Neural progenitor cell (in vitro differentiated cells): Measurements from ENCODE around the gene PPP6R1. TPM values are rescaled to one million over a fixed set of nuclear protein-coding genes. Genes with fewer than 3 reads are reported as not detected.

ENCODE experiments used
- DNase-seq: peaks from one replicate; pipeline ENCODE4 v3.0.0-alpha.2; 2016; ENCODE audit warnings: low spot score
- H2AFZ ChIP-seq: fragments of 200-600 bp; sonication (generic); replicated peaks from 2 replicates; pipeline ENCODE4 v1.6.1; 2016; ENCODE audit warnings: antibody characterized with exemption
- H3F3A ChIP-seq: fragments of 200-600 bp; sonication (generic); 2 replicates; pipeline ENCODE4 v1.6.1; 2016; ENCODE audit warnings: antibody characterized with exemption, low read depth
- H3K27ac ChIP-seq: fragments of 200-600 bp; sonication (generic); 2 replicates; pipeline ENCODE4 v1.5.1; 2016; ENCODE audit warnings: mild to moderate bottlenecking
- H3K27me3 ChIP-seq: fragments of 200-600 bp; sonication (generic); 2 replicates; pipeline ENCODE4 v1.6.1; 2016; ENCODE audit warnings: mild to moderate bottlenecking, moderate library complexity
- H3K36me3 ChIP-seq: fragments of 200-600 bp; sonication (generic); 2 replicates; pipeline ENCODE4 v1.5.1; 2016
- H3K4me1 ChIP-seq: fragments of 200-600 bp; sonication (generic); 2 replicates; pipeline ENCODE4 v1.6.1; 2016; ENCODE audit warnings: mixed run types
- H3K4me2 ChIP-seq: fragments of 200-600 bp; sonication (generic); 2 replicates; pipeline ENCODE4 v1.6.1; 2016
- H3K4me3 ChIP-seq: fragments of 200-600 bp; sonication (generic); 2 replicates; pipeline ENCODE4 v1.5.1; 2016
- H3K79me2 ChIP-seq: fragments of 200-600 bp; sonication (generic); 2 replicates; pipeline ENCODE4 v1.6.1; 2016; ENCODE audit warnings: low read depth
- H3K9ac ChIP-seq: fragments of 200-600 bp; sonication (generic); 2 replicates; pipeline ENCODE4 v1.6.1; 2016
- H3K9me3 ChIP-seq: fragments of 200-600 bp; sonication (generic); 2 replicates; pipeline ENCODE4 v1.5.1; 2016; ENCODE audit warnings: low read depth
- H4K20me1 ChIP-seq: fragments of 200-600 bp; sonication (generic); 2 replicates; pipeline ENCODE4 v1.6.1; 2016; ENCODE audit warnings: low read depth
- H3K27ac Mint-ChIP-seq: 3 replicates; pipeline ENCODE4 v1.8.0; 2021; ENCODE audit warnings: mixed read lengths
- H3K27me3 Mint-ChIP-seq: 2 replicates; pipeline ENCODE4 v1.8.0; 2022; ENCODE audit warnings: low read depth, mild to moderate bottlenecking, inconsistent platforms, moderate library complexity, mixed read lengths; ENCODE audit not compliant: insufficient read depth
- H3K36me3 Mint-ChIP-seq: 3 replicates; pipeline ENCODE4 v1.8.0; 2021; ENCODE audit warnings: mixed read lengths
- H3K4me1 Mint-ChIP-seq: 3 replicates; pipeline ENCODE4 v1.8.0; 2021; ENCODE audit warnings: mixed read lengths
- H3K4me3 Mint-ChIP-seq: 3 replicates; pipeline ENCODE4 v1.8.0; 2021; ENCODE audit warnings: mild to moderate bottlenecking, moderate library complexity, mixed read lengths
- H3K9me3 Mint-ChIP-seq: 3 replicates; pipeline ENCODE4 v1.8.0; 2020; ENCODE audit warnings: mixed read lengths
- CTCF ChIP-seq: fragments of 200-600 bp; sonication (generic); IDR thresholded peaks from 2 replicates; pipeline ENCODE4 v1.5.1; 2017; ENCODE audit warnings: antibody characterized with exemption, mild to moderate bottlenecking
- EZH2 ChIP-seq: fragments of 200-600 bp; sonication (generic); IDR thresholded peaks from 2 replicates; pipeline ENCODE4 v1.6.1; 2017; ENCODE audit warnings: antibody characterized with exemption, mild to moderate bottlenecking, moderate library complexity
- EZH2phosphoT487 ChIP-seq: fragments of 200-600 bp; sonication (generic); IDR thresholded peaks from 2 replicates; pipeline ENCODE4 v1.6.1; 2017; ENCODE audit warnings: antibody characterized with exemption
- total RNA-seq: library from RNA; depleted of rRNA; stranded (reverse); fragments of >200 nt; gene quantifications from 2 replicates; pipeline ENCODE4 v1.2.3, GENCODE V29; 2015; ENCODE audit warnings: low replicate concordance

Gene PPP6R1
- total RNA-seq, 1 donor from 2014 or later, result 13.1 TPM

GRCh38 chr19:55209693-55210472 is 48.9 kb downstream of the PPP6R1 start:
- Histone ChIP-seq H3K27me3 (no peaks in the 10 kb centered on the region), H3K79me2 (no peaks in the 10 kb centered on the region), H3K27ac (no peak overlapping the region), H3K4me3 (no peak overlapping the region), H3F3A (no peaks in the 10 kb centered on the region), H3K36me3 (no peaks in the 10 kb centered on the region), H3K9ac (no peak overlapping the region), H3K9me3 (no peaks in the 10 kb centered on the region), H3K4me1 (peaks cover 3% of the 10 kb centered on the region), H2AFZ (no peak overlapping the region), H4K20me1 (no peaks in the 10 kb centered on the region), H3K4me2 (no peak overlapping the region)
- Mint-ChIP-seq H3K27ac (peak overlapping the region; percentile 57), H3K9me3 (peaks cover 4% of the 10 kb centered on the region), H3K27me3 (peaks cover 9% of the 10 kb centered on the region), H3K4me1 (peaks cover 25% of the 10 kb centered on the region), H3K36me3 (no peaks in the 10 kb centered on the region), H3K4me3 (peak overlapping the region; percentile 60)
- no peak for TF ChIP-seq EZH2
- no peak for TF ChIP-seq CTCF
- TF ChIP-seq EZH2phosphoT487, result no peak
- no peak for DNase-seq

- no peak within 1 kb of the TSS for H3K27ac ChIP-seq
Measured at GRCh38 chr19:55208880-55209692, 49.7 kb downstream of the PPP6R1 start, which contains the start of gene PTPRH. TSS of gene PTPRH (minus strand) at chr19:55209501. CDS start at chr19:55209433, 68 bp downstream.

More at GRCh38 chr19:55208880-55209692, 49.7 kb downstream of the PPP6R1 start, which contains the start of gene PTPRH:
- no peak within 1 kb of the TSS for H2AFZ ChIP-seq
- peak within 1 kb of the TSS; percentile 60 for H3K4me3 Mint-ChIP-seq
- H3K36me3 Mint-ChIP-seq, result no peaks in the 10 kb centered on the region
- no peaks in the 10 kb centered on the region for H3K9me3 ChIP-seq
- TF ChIP-seq CTCF, result no peak
- TF ChIP-seq EZH2, result no peak
- no peak for TF ChIP-seq EZH2phosphoT487
- H3K4me2 ChIP-seq, result no peak within 1 kb of the TSS
- peaks cover 25% of the 10 kb centered on the region for H3K4me1 Mint-ChIP-seq
- H3F3A ChIP-seq, result no peaks in the 10 kb centered on the region
- H3K27me3 ChIP-seq, result no peaks in the 10 kb centered on the region
- peak within 1 kb of the TSS; percentile 57 for H3K27ac Mint-ChIP-seq
- H3K9ac ChIP-seq, result no peak within 1 kb of the TSS
- peaks cover 8% of the 10 kb centered on the region for H3K27me3 Mint-ChIP-seq
- H3K4me3 ChIP-seq, result no peak within 1 kb of the TSS
- H3K9me3 Mint-ChIP-seq, result peaks cover 2% of the 10 kb centered on the region
- H3K79me2 ChIP-seq, result no peaks in the 10 kb centered on the region
- no peak for DNase-seq
- H3K36me3 ChIP-seq, result no peaks in the 10 kb centered on the region
- peaks cover 3% of the 10 kb centered on the region for H3K4me1 ChIP-seq
- no peaks in the 10 kb centered on the region for H4K20me1 ChIP-seq
